Measurements from ENCODE around the gene TNFRSF8. TPM values are rescaled to one million over a fixed set of nuclear protein-coding genes. Genes with fewer than 3 reads are reported as not detected.

Gene TNFRSF8
- total RNA-seq, 2 donors from 2014 or later: 0.16 to 0.47 TPM

DNA sequence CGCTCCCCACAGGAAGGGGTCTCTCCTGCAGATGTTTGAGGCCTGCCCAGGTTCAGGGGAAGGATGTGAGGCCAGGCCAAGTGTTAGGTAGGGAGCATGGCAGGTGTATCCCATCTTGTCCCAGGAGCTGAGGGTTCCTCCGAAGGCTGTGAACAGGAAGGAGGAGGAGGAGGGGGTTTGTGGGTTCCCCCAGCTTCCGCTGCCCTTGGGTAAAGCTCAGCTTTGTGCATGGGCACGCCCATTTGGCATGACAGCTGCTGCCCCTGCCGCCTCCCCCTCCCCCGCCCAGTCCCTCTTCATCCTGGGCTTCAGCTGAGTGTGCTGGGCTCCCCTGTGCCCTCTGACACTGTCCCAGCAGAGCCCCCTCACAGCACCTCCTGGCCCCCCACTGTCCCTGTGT, 25.5 kb downstream of the TNFRSF8 start:
- no peaks in the 10 kb centered on the region for H3K9me3 ChIP-seq
- DNase-seq: no peak
- H3K9ac ChIP-seq (ENCODE audit: low read depth in 2 of 2, low read length in 2 of 2): no peak overlapping the region
- no peak overlapping the region for H3K4me3 ChIP-seq
- no peaks in the 10 kb centered on the region for H3K27me3 ChIP-seq
- no peaks in the 10 kb centered on the region for H3K36me3 ChIP-seq
- H3K27ac ChIP-seq: no peak overlapping the region
- H3K4me1 ChIP-seq: no peaks in the 10 kb centered on the region
- no peak for TF ChIP-seq CTCF (IDR thresholded peaks at IDR 0.05)
- intact Hi-C loops (cut with DNase I): no loop called here

DNA sequence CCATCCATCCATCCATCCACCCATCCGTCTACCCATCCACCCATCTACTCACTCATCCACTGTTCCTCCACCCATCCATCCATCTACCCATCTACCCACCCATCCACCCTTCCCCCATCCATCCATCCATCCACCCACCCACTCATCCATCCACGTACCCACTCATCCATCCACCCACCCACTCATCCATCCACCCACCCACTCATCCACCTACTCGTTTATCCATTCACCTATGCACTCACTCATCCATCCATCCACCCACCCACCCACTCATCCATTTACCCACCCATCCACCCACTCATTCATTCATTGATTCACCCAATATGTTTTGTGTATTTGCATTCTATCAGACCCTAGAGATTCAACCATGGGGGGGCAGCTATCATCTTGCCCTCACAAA, 27.2 kb downstream of the TNFRSF8 start:
- Histone ChIP-seq H3K27me3 (no peaks in the 10 kb centered on the region), H3K9me3 (no peaks in the 10 kb centered on the region), H3K4me3 (no peak overlapping the region), H3K9ac (ENCODE audit: low read depth in 2 of 2, low read length in 2 of 2) (no peak overlapping the region), H3K27ac (no peak overlapping the region), H3K36me3 (no peaks in the 10 kb centered on the region), H3K4me1 (no peaks in the 10 kb centered on the region)
- no peak for TF ChIP-seq CTCF (IDR thresholded peaks at IDR 0.05)
- intact Hi-C loops (cut with DNase I): no loop called here
- DNase-seq: no peak

DNA sequence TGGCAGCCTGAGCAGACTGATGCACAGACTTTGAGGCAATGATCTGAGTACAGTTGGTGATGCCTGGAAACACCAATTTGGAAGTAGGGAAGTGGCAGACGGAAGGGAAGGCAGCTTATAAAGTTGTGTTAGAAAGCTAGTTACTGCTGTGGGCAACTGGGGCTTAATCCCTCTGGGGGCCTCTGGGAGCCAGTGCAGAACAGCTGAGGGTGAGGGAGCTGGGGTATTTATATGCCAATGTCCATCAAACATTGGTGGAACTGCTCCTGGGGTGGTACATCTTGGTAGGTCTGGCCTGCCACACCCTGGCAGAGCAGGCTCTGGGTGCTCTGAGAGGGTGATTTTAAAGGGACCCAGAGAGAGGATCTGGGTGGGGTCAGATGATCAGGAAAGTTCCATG, 28.1 kb downstream of the TNFRSF8 start:
- no peaks in the 10 kb centered on the region for H3K4me1 ChIP-seq
- no peak for DNase-seq
- no peak for TF ChIP-seq CTCF (IDR thresholded peaks at IDR 0.05)
- intact Hi-C loops (cut with DNase I): no loop called here
- no peaks in the 10 kb centered on the region for H3K9me3 ChIP-seq
- H3K9ac ChIP-seq (ENCODE audit: low read depth in 2 of 2, low read length in 2 of 2): no peak overlapping the region
- no peak overlapping the region for H3K4me3 ChIP-seq
- H3K27ac ChIP-seq: no peak overlapping the region
- H3K27me3 ChIP-seq: no peaks in the 10 kb centered on the region
- no peaks in the 10 kb centered on the region for H3K36me3 ChIP-seq

DNA sequence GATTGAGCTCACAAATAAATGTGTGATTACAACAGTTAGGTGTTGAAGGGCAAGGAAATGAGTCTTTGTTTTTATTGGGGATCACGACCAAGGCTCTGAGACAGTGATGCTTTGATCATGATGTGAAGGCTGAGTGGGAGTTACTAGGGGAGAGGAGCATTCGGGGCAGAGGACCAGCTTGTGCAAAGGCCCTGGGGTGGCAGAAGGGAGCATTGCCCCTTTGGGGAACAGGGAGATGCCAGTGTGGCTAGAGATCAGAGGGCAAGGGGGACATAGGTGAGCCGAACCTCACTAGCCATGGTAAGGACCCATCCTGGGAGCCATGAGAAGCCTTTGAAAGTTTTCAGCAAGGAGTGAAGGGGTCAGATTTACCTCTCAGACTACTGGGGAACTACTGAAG, 31.1 kb downstream of the TNFRSF8 start:
- no peaks in the 10 kb centered on the region for H3K27me3 ChIP-seq
- H3K9ac ChIP-seq (ENCODE audit: low read depth in 2 of 2, low read length in 2 of 2): no peak overlapping the region
- DNase-seq: no peak
- no peak for TF ChIP-seq CTCF (IDR thresholded peaks at IDR 0.05)
- H3K9me3 ChIP-seq: no peaks in the 10 kb centered on the region
- intact Hi-C loops (cut with DNase I): no loop called here
- no peaks in the 10 kb centered on the region for H3K36me3 ChIP-seq
- no peaks in the 10 kb centered on the region for H3K4me1 ChIP-seq
- no peak overlapping the region for H3K27ac ChIP-seq
- H3K4me3 ChIP-seq: no peak overlapping the region

DNA sequence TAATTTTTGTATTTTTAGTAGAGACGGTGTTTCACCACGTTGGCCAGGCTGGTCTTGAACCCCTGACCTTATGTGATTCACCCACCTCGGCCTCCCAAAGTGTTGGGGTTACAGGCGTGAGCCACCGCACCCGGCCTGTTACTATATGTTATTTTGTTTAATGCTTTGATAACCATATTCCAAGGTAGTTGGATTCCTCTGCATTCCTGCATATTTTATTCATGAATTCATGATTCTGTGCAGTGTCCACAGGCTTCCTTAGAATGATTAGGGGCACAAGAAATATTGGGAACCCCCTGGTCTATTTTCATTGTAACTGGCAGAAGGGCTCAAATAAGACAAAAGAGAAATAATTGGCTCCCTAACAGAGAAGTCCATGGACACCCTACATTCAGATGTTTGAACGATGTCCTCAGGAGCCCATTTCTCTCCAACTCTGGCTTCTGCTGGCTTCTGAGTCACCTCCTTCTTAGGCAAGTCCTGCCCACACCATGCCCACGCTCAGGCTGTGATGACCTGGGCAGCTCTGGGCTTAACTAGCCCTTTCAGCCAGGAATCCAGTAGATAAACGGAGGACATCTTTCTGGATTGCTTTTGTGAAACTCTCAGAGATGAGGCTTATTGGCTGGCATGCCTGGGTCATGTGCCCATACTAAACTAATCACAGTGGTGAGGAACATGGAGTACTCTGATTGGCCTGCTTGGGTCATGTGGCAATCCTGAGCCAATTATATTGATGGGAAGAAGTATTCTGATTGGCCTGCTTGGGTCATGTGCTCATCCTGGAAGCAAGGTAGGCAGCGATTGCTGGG, 32.6 kb downstream of the TNFRSF8 start:
- intact Hi-C loops (cut with DNase I): no loop called here

More for the DNA sequence above, 32.6 kb downstream of the TNFRSF8 start:
- Histone ChIP-seq H3K27ac (no peak overlapping the region), H3K27me3 (no peaks in the 10 kb centered on the region), H3K36me3 (no peaks in the 10 kb centered on the region), H3K9ac (ENCODE audit: low read depth in 2 of 2, low read length in 2 of 2) (no peak overlapping the region), H3K4me3 (no peak overlapping the region), H3K9me3 (no peaks in the 10 kb centered on the region), H3K4me1 (no peaks in the 10 kb centered on the region)
- no peak for DNase-seq
- no peak for TF ChIP-seq CTCF (IDR thresholded peaks at IDR 0.05)
